Naive thymus-derived CD4-positive, alpha-beta T cell (primary cell): ENCODE measurements around the gene UFC1. TPM values are rescaled to one million over a fixed set of nuclear protein-coding genes. Genes with fewer than 3 reads are reported as not detected.

Experiments used
- ATAC-seq: fragments of 150-1000 bp; cut with Tn5 transposase; 2 replicates; pipeline ENCODE4 v1.10.0; 2021; ENCODE audit warnings: mild to moderate bottlenecking, moderate library complexity
- CTCF ChIA-PET: fragments of 350-600 bp; sonication (Branson Sonifier 250); formaldehyde crosslinking; loops from one replicate; lab custom pipeline; 2021; ENCODE audit warnings: antibody characterized with exemption; lab: Charles Lee
- POLR2A ChIA-PET: fragments of 350-600 bp; sonication (Branson Sonifier 250); formaldehyde crosslinking; loops from one replicate; lab custom pipeline; 2021; ENCODE audit warnings: antibody characterized with exemption, inconsistent platforms; lab: Charles Lee
- DNase-seq, 9 donors: peaks; one replicate each; pipeline versions ENCODE4 v3.0.0 to v3.0.0-alpha.2; 2020 to 2022; ENCODE audit warnings: mixed read lengths in 1 of 9
- H3K27ac ChIP-seq: one replicate; pipeline ENCODE4 v1.7.0; 2013; ENCODE audit warnings: mild to moderate bottlenecking, low read depth, low read length, moderate library complexity
- H3K27me3 ChIP-seq, 2 donors: one replicate each; pipeline ENCODE4 v1.7.0; 2013; ENCODE audit warnings: low read length in 2 of 2, mild to moderate bottlenecking in 2 of 2, moderate library complexity in 2 of 2; ENCODE audit not compliant: control insufficient read depth in 2 of 2, insufficient read depth in 2 of 2
- H3K36me3 ChIP-seq, 3 experiments: 1 replicate in 2 of 3; 2 replicates in 1 of 3; pipeline ENCODE4 v1.7.0; 2013; ENCODE audit warnings: low read length in 3 of 3, mild to moderate bottlenecking in 3 of 3, moderate library complexity in 1 of 3; ENCODE audit not compliant: insufficient read depth in 3 of 3, control insufficient read depth in 2 of 3
- H3K4me1 ChIP-seq, 2 donors: one replicate each; pipeline ENCODE4 v1.7.0; 2013; ENCODE audit warnings: low read length in 2 of 2, mild to moderate bottlenecking in 2 of 2, moderate library complexity in 1 of 2; ENCODE audit not compliant: control insufficient read depth in 2 of 2, insufficient read depth in 2 of 2
- H3K4me3 ChIP-seq: 2 replicates; pipeline ENCODE4 v1.7.0; 2013; ENCODE audit warnings: mild to moderate bottlenecking, low read length
- H3K9me3 ChIP-seq, 3 experiments: 1 replicate in 2 of 3; 2 replicates in 1 of 3; pipeline ENCODE4 v1.7.0; 2013; ENCODE audit warnings: low read length in 3 of 3; ENCODE audit not compliant: control insufficient read depth in 2 of 3
- H3K27ac Mint-ChIP-seq, 9 donors: one replicate each; pipeline ENCODE4 v1.8.0; 2020 to 2022; ENCODE audit warnings: mixed read lengths in 9 of 9, mild to moderate bottlenecking in 8 of 9, moderate library complexity in 5 of 9, inconsistent platforms in 2 of 9
- H3K27me3 Mint-ChIP-seq, 5 donors: one replicate each; pipeline ENCODE4 v1.8.0; 2021 to 2022; ENCODE audit warnings: mixed read lengths in 5 of 5, mild to moderate bottlenecking in 1 of 5
- H3K36me3 Mint-ChIP-seq, 5 donors: one replicate each; pipeline ENCODE4 v1.8.0; 2020 to 2022; ENCODE audit warnings: mixed read lengths in 5 of 5, mild to moderate bottlenecking in 3 of 5, inconsistent platforms in 1 of 5
- H3K4me1 Mint-ChIP-seq, 7 donors: one replicate each; pipeline ENCODE4 v1.8.0; 2020 to 2022; ENCODE audit warnings: mixed read lengths in 7 of 7, mild to moderate bottlenecking in 3 of 7, inconsistent platforms in 1 of 7
- H3K4me3 Mint-ChIP-seq, 10 donors: one replicate each; pipeline ENCODE4 v1.8.0; 2020 to 2022; ENCODE audit warnings: mild to moderate bottlenecking in 10 of 10, mixed read lengths in 10 of 10, moderate library complexity in 6 of 10, inconsistent platforms in 2 of 10
- H3K9me3 Mint-ChIP-seq, 11 donors: one replicate each; pipeline ENCODE4 v1.8.0; 2020 to 2022; ENCODE audit warnings: mixed read lengths in 11 of 11, mild to moderate bottlenecking in 4 of 11, inconsistent platforms in 1 of 11, moderate library complexity in 1 of 11
- intact Hi-C, 2 donors: fragments of 100-400 bp; cut with micrococcal nuclease; formaldehyde crosslinking; loops; one replicate each; pipeline ENCODE4 v1.15.1; 2023
- polyA plus RNA-seq, 2 donors: library from polyadenylated mRNA; unstranded; fragments of 300-500 nt; fragmentation: Illumina TruSeq; gene quantifications; one replicate each; pipeline ENCODE4 v1.2.3, GENCODE V29; 2021
- total RNA-seq, 6 experiments: library from RNA in 5 of 6; stranded (reverse) in 5 of 6; gene quantifications; 1 replicate in 5 of 6; 2 replicates in 1 of 6; pipeline ENCODE4 v1.2.3 and lab custom pipeline; 2021 to 2026

Gene UFC1
- total and polyA plus RNA-seq, 7 experiments from 2014 or later, result 83.7 to 132 (median 106) TPM

DNA sequence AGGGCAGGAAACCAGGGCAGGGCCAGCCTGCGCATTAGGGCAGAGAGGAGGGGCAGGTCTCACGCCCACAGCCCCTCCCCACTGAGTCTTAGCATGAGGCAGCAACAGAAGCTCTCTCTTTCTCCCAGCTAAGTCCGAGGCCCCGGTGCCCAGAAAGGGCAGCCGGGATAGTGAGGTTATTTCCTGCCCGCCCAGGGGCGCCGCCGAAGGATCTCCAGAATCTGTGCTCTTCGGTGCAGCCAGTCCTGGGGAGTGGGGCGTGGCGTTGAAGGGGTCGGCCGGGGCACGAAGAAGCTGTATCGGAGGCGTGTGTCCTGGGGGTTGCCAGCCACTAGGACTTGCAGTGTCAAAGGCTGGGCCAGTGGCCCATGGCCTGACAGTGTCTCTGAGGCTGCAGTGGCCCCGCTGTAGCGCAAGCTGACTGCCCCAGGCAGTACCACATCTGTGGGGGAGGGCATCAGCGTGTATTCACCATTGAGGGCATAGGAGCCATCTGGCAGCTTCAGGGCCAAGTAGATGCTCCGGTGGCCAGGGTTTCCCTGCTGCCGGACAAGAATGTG, 37.3 kb downstream of the UFC1 start:
- CTCF ChIA-PET, result interaction anchor here (0.8 to 5.3 kb wide), 18 partner anchors 10 to 193 kb away, joined by 3 to 76 read pairs (median 12); partner anchors contain the start of genes B4GALT3, NDUFS2, PPOX and TOMM40L
- Mint-ChIP-seq H3K9me3 (peaks cover 0 to 2% (median 0%) of the 10 kb centered on the region in 11 donors), H3K4me1 (peaks cover 47 to 71% (median 54%) of the 10 kb centered on the region in 7 donors), H3K27ac (peak overlapping the region in 3 of 9 donors; percentile 70 to 85 (median 78)), H3K27me3 (no peaks in the 10 kb centered on the region), H3K36me3 (peaks cover 0 to 7% (median 0%) of the 10 kb centered on the region in 5 donors), H3K4me3 (no peak overlapping the region)
- Histone ChIP-seq H3K4me3 (no peak overlapping the region), H3K9me3 (no peaks in the 10 kb centered on the region), H3K27me3 (no peaks in the 10 kb centered on the region), H3K27ac (no peak overlapping the region), H3K4me1 (peaks cover 51 to 68% of the 10 kb centered on the region in 2 donors), H3K36me3 (no peaks in the 10 kb centered on the region)
- POLR2A ChIA-PET, result interaction anchor here (0.6 to 29.1 kb wide), 13 partner anchors 10 to 128 kb away, joined by 3 to 508 read pairs (median 4); partner anchors contain the start of genes ADAMTS4, APOA2, B4GALT3 and FCER1G
- ATAC-seq, result no peak
- no peak for DNase-seq
- intact Hi-C loops, result no loop called here

DNA sequence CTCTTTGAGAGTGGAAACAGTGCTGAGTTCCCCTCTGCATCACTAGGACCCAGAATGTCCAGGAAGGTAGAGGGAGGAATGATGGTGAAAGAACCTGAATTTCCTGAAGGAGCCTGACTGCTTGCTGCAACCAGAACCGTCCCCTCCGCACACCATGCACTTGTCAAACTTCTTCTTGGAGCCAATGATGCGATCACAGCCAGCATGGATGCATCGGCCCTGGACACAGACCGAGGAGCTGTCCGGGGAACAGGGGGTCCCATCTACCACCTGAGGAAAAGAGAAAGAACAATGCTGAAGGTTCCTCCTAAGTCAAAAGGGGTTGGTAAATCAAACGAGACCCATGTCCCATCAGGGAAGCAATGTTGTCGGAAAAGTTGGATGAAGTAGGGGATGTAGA, 38.2 kb downstream of the UFC1 start:
- Histone ChIP-seq H3K36me3 (no peaks in the 10 kb centered on the region), H3K27ac (no peak overlapping the region), H3K4me3 (no peak overlapping the region), H3K4me1 (peaks cover 42 to 61% of the 10 kb centered on the region in 2 donors), H3K27me3 (no peaks in the 10 kb centered on the region), H3K9me3 (no peaks in the 10 kb centered on the region)
- Mint-ChIP-seq H3K4me1 (peaks cover 38 to 68% (median 48%) of the 10 kb centered on the region in 7 donors), H3K27ac (peak overlapping the region in 4 of 9 donors; percentile 71 to 93 (median 78)), H3K4me3 (no peak overlapping the region), H3K27me3 (no peaks in the 10 kb centered on the region), H3K36me3 (peaks cover 0 to 6% (median 0%) of the 10 kb centered on the region in 5 donors), H3K9me3 (peaks cover 0 to 1% (median 0%) of the 10 kb centered on the region in 11 donors)
- intact Hi-C loops, result loop anchor here (1.0 to 2.0 kb wide), 8 partner anchors 10 to 190 kb away; partner anchors contain the start of genes NDUFS2 (in 2 of the 2) and B4GALT3 (in 1 of the 2)
- ChIA-PET POLR2A (interaction anchor here (1.0 to 29.1 kb wide), 10 partner anchors 11 to 146 kb away, joined by 3 to 508 read pairs (median 15); partner anchors contain the start of genes ADAMTS4, APOA2, B4GALT3 and FCER1G), CTCF (interaction anchor here (0.6 to 5.3 kb wide), 22 partner anchors 10 to 192 kb away, joined by 3 to 76 read pairs (median 4); partner anchors contain the start of genes B4GALT3, NDUFS2, PPOX and TOMM40L)
- no peak for ATAC-seq
- no peak for DNase-seq

GRCh38 chr1:161192476-161193465, 39.0 kb downstream of the UFC1 start:
- H3K27ac ChIP-seq, result no peak overlapping the region

GRCh38 chr1:161193561-161194235, 39.9 kb downstream of the UFC1 start:
- Histone ChIP-seq H3K9me3 (no peaks in the 10 kb centered on the region), H3K36me3 (no peaks in the 10 kb centered on the region), H3K27me3 (no peaks in the 10 kb centered on the region), H3K27ac (no peak overlapping the region), H3K4me1 (peaks cover 26 to 44% of the 10 kb centered on the region in 2 donors), H3K4me3 (no peak overlapping the region)
- H3K27ac Mint-ChIP-seq, result peak overlapping the region in 2 of 9 donors; percentile 9 to 78
- DNase-seq, result no peak
- no peaks in the 10 kb centered on the region for H3K36me3 Mint-ChIP-seq
- POLR2A ChIA-PET, result interaction anchor here (0.7 to 29.1 kb wide), 8 partner anchors 8 to 40 kb away, joined by 3 to 508 read pairs (median 20); partner anchors contain the start of genes ADAMTS4, APOA2, FCER1G and NDUFS2
- CTCF ChIA-PET, result interaction anchor here (1.0 to 5.3 kb wide), 6 partner anchors 8 to 32 kb away, joined by 3 to 76 read pairs (median 30); partner anchors contain the start of genes NDUFS2, PPOX and TOMM40L
- peaks cover 0 to 2% (median 0%) of the 10 kb centered on the region in 11 donors for H3K9me3 Mint-ChIP-seq
- H3K4me3 Mint-ChIP-seq, result no peak overlapping the region
- intact Hi-C loops, result loop anchor here in 1 of 2 donors (2.0 kb wide), 1 partner anchor 17 kb away; the partner anchor contains the start of gene B4GALT3
- H3K4me1 Mint-ChIP-seq, result peaks cover 29 to 62% (median 35%) of the 10 kb centered on the region in 7 donors
- no peaks in the 10 kb centered on the region for H3K27me3 Mint-ChIP-seq
- ATAC-seq, result no peak

More at GRCh38 chr1:161192476-161193465, 39.0 kb downstream of the UFC1 start:
- Histone ChIP-seq H3K4me3 (no peak overlapping the region), H3K9me3 (no peaks in the 10 kb centered on the region), H3K27me3 (no peaks in the 10 kb centered on the region), H3K4me1 (peaks cover 34 to 53% of the 10 kb centered on the region in 2 donors), H3K36me3 (no peaks in the 10 kb centered on the region)
- peaks cover 0 to 2% (median 0%) of the 10 kb centered on the region in 11 donors for H3K9me3 Mint-ChIP-seq
- CTCF ChIA-PET, result interaction anchor here (0.5 to 5.3 kb wide), 17 partner anchors 9 to 189 kb away, joined by 3 to 76 read pairs (median 14); partner anchors contain the start of genes B4GALT3, NDUFS2, PPOX and SDHC
- H3K36me3 Mint-ChIP-seq, result peaks cover 0 to 1% (median 0%) of the 10 kb centered on the region in 5 donors
- peak overlapping the region in 5 of 10 donors; percentile 18 to 50 (median 29) for H3K4me3 Mint-ChIP-seq
- peaks cover 30 to 68% (median 42%) of the 10 kb centered on the region in 7 donors for H3K4me1 Mint-ChIP-seq
- peak overlapping the region; percentile 51 to 93 (median 85) for H3K27ac Mint-ChIP-seq
- intact Hi-C loops, result loop anchor here (1.0 to 2.0 kb wide), 8 partner anchors 10 to 190 kb away; partner anchors contain the start of genes NDUFS2 (in 2 of the 2) and B4GALT3 (in 1 of the 2)
- ATAC-seq (peak; percentile 95), DNase-seq (peak in 8 of 9 donors; percentile 53 to 80 (median 74))
- POLR2A ChIA-PET, result interaction anchor here (0.9 to 29.1 kb wide), 10 partner anchors 10 to 147 kb away, joined by 3 to 508 read pairs (median 14); partner anchors contain the start of genes ADAMTS4, APOA2, B4GALT3 and FCER1G
- no peaks in the 10 kb centered on the region for H3K27me3 Mint-ChIP-seq

GRCh38 chr1:161195171-161195570, 41.4 kb downstream of the UFC1 start:
- H3K27ac ChIP-seq, result no peak overlapping the region

More at GRCh38 chr1:161195171-161195570, 41.4 kb downstream of the UFC1 start:
- Histone ChIP-seq H3K27me3 (no peaks in the 10 kb centered on the region), H3K36me3 (no peaks in the 10 kb centered on the region), H3K4me3 (no peak overlapping the region), H3K9me3 (no peaks in the 10 kb centered on the region), H3K4me1 (peaks cover 32 to 38% of the 10 kb centered on the region in 2 donors)
- POLR2A ChIA-PET, result interaction anchor here (1.2 to 29.1 kb wide), 5 partner anchors 8 to 31 kb away, joined by 3 to 508 read pairs (median 93); partner anchors contain the start of genes ADAMTS4, APOA2, FCER1G and NDUFS2
- ATAC-seq (peak; percentile 37), DNase-seq (no peak)
- H3K27ac Mint-ChIP-seq, result peak overlapping the region; percentile 6 to 91 (median 81)
- H3K27me3 Mint-ChIP-seq, result no peaks in the 10 kb centered on the region
- CTCF ChIA-PET, result interaction anchor here (0.6 to 5.3 kb wide), 5 partner anchors 8 to 112 kb away, joined by 3 to 76 read pairs (median 3); partner anchors contain the start of gene TOMM40L
- H3K9me3 Mint-ChIP-seq, result peaks cover 0 to 2% (median 0%) of the 10 kb centered on the region in 11 donors
- peak overlapping the region in 3 of 10 donors; percentile 3 to 49 (median 36) for H3K4me3 Mint-ChIP-seq
- no peaks in the 10 kb centered on the region for H3K36me3 Mint-ChIP-seq
- intact Hi-C loops, result no loop called here
- H3K4me1 Mint-ChIP-seq, result peaks cover 31 to 67% (median 40%) of the 10 kb centered on the region in 7 donors
